GM12892 (cell line): ENCODE results near the gene ADAMTS2.

Experiments used
- POLR2A ChIP-seq: IDR thresholded peaks from 2 replicates; pipeline ENCODE4 v1.6.1; 2011; ENCODE audit warnings: low read depth, low read length, control low read depth
- POLR2AphosphoS5 ChIP-seq: IDR thresholded peaks from 2 replicates; pipeline ENCODE4 v1.6.1; 2011; ENCODE audit warnings: low read depth, low read length, control low read depth
- TAF1 ChIP-seq: IDR thresholded peaks from 2 replicates; pipeline ENCODE4 v1.6.1; 2011; ENCODE audit warnings: low read depth, mild to moderate bottlenecking, control low read depth, low read length, borderline replicate concordance

GRCh38 chr5:179304466-179304865 lies 40.8 kb downstream of the ADAMTS2 start:
- TF ChIP-seq POLR2A, result no peak
- no peak for TF ChIP-seq POLR2AphosphoS5
- no peak for TF ChIP-seq TAF1
